IgD-negative memory B cell (primary cell): ENCODE results near the gene TCERG1L. TPM values are rescaled to one million over a fixed set of nuclear protein-coding genes. Genes with fewer than 3 reads are reported as not detected.

Experiments used
- H3K27ac Mint-ChIP-seq, 3 donors: one replicate each; pipeline ENCODE4 v1.8.0; 2020 to 2022; ENCODE audit warnings: mild to moderate bottlenecking in 3 of 3, mixed read lengths in 3 of 3, moderate library complexity in 1 of 3
- H3K27me3 Mint-ChIP-seq: one replicate; pipeline ENCODE4 v1.8.0; 2021; ENCODE audit warnings: mixed read lengths
- H3K36me3 Mint-ChIP-seq: one replicate; pipeline ENCODE4 v1.8.0; 2020; ENCODE audit warnings: mild to moderate bottlenecking, mixed read lengths
- H3K4me1 Mint-ChIP-seq, 3 donors: one replicate each; pipeline ENCODE4 v1.8.0; 2020 to 2022; ENCODE audit warnings: mixed read lengths in 3 of 3, mild to moderate bottlenecking in 1 of 3
- H3K4me3 Mint-ChIP-seq, 4 donors: one replicate each; pipeline ENCODE4 v1.8.0; 2020 to 2022; ENCODE audit warnings: mild to moderate bottlenecking in 4 of 4, mixed read lengths in 4 of 4, moderate library complexity in 3 of 4
- H3K9me3 Mint-ChIP-seq, 3 donors: one replicate each; pipeline ENCODE4 v1.8.0; 2020 to 2021; ENCODE audit warnings: mixed read lengths in 3 of 3, mild to moderate bottlenecking in 1 of 3
- polyA plus RNA-seq: library from polyadenylated mRNA; unstranded; fragments of 300-500 nt; fragmentation: Illumina TruSeq; gene quantifications from one replicate; pipeline ENCODE4 v1.2.3, GENCODE V29; 2021

TCERG1L gene
- polyA plus RNA-seq, 1 donor from 2014 or later = not detected

DNA sequence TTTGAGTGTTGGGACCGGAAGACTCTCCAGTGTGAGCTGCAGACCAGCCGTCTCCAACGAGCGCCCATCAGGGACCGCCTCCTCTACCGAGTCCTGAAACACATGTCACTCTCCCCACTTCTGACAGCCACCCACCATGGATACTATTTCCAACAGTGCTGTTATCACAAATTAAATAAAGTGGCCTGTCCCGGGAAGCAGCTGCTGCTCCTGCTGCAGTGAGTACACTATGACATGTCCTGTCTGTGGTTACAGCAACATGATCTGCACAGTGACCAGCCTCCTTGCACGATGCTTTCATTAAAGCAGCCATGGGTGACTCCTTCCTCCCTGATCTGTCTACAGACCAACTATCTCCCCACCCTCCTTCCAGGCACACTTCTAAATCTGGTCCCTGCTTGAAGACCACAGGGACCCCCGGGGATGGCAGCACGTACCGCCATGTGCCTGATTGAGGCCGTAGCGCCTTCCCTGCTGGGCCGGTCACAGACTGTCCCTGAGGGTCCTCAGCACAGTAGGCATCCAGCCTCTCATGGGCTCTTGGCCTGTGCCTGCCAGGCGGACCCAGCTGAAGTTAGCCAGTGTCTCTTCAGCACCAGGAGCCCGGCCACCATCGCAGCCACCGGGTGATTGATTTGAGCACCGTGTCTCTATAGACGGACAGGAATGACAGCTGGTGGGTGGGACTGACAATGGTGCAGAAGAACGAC is 58.8 kb downstream of the TCERG1L start:
- Mint-ChIP-seq H3K4me3 (peak overlapping the region in 1 of 4 donors; percentile 54), H3K27me3 (no peaks in the 10 kb centered on the region), H3K27ac (no peak overlapping the region), H3K9me3 (peaks cover 0 to 4% (median 4%) of the 10 kb centered on the region in 3 donors), H3K4me1 (no peaks in the 10 kb centered on the region), H3K36me3 (no peaks in the 10 kb centered on the region)

GRCh38 chr10:131251146-131251541 is 60.4 kb downstream of the TCERG1L start:
- Mint-ChIP-seq H3K9me3 (peaks cover 0 to 4% (median 4%) of the 10 kb centered on the region in 3 donors), H3K36me3 (no peaks in the 10 kb centered on the region), H3K4me3 (no peak overlapping the region), H3K27ac (no peak overlapping the region), H3K27me3 (no peaks in the 10 kb centered on the region), H3K4me1 (no peaks in the 10 kb centered on the region)

- Mint-ChIP-seq H3K4me3 (peak overlapping the region in 1 of 4 donors; percentile 49), H3K36me3 (no peaks in the 10 kb centered on the region), H3K27me3 (no peaks in the 10 kb centered on the region)
Observed at GRCh38 chr10:131250454-131251145, 60.9 kb downstream of the TCERG1L start.

GRCh38 chr10:131249955-131250344 is 61.6 kb downstream of the TCERG1L start:
- no peak overlapping the region for H3K4me3 Mint-ChIP-seq

More at GRCh38 chr10:131250454-131251145, 60.9 kb downstream of the TCERG1L start:
- Mint-ChIP-seq H3K4me1 (no peaks in the 10 kb centered on the region), H3K27ac (no peak overlapping the region), H3K9me3 (peaks cover 0 to 4% (median 4%) of the 10 kb centered on the region in 3 donors)

DNA sequence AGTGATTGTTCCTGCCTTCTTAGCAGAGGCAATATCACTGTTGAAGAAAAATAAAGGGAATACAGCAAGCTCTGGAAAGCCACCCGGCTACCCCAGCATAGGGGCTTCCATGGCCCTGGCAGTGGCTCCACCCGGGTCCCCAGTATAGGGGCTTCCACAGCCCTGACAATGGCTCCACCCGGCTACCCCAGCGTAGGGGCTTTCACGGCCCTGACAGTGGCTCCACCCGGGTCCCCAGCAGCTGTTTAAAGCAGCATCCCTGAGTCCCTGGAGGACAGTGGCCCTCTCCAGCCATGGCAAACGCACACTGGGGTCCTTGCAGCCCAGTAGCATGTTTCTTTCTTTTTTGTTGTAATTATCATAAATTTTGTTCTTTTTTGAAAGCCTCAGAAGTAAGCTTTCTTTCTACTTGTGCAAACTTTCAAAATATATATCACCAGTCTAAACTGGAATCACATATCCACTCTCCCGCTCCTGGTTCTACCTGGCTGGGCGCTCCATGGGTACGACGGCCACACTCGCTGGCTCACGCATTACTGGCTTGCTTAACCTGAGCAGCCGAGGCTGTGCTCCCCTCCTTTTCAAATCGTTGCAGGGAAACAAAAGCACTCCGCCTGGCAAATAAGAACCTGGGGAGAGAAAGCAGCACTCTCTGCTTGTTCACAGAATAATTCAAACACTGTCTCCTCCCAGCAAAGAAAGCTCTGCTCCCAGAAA is 62.1 kb downstream of the TCERG1L start:
- no peaks in the 10 kb centered on the region for H3K4me1 Mint-ChIP-seq
- no peaks in the 10 kb centered on the region for H3K27me3 Mint-ChIP-seq
- no peaks in the 10 kb centered on the region for H3K36me3 Mint-ChIP-seq
- no peak overlapping the region for H3K4me3 Mint-ChIP-seq
- no peak overlapping the region for H3K27ac Mint-ChIP-seq
- H3K9me3 Mint-ChIP-seq = peaks cover 0 to 4% (median 4%) of the 10 kb centered on the region in 3 donors

More at GRCh38 chr10:131249955-131250344, 61.6 kb downstream of the TCERG1L start:
- no peaks in the 10 kb centered on the region for H3K4me1 Mint-ChIP-seq
- no peaks in the 10 kb centered on the region for H3K36me3 Mint-ChIP-seq
- H3K9me3 Mint-ChIP-seq = peaks cover 0 to 4% (median 4%) of the 10 kb centered on the region in 3 donors
- H3K27ac Mint-ChIP-seq = no peak overlapping the region
- H3K27me3 Mint-ChIP-seq = no peaks in the 10 kb centered on the region

DNA sequence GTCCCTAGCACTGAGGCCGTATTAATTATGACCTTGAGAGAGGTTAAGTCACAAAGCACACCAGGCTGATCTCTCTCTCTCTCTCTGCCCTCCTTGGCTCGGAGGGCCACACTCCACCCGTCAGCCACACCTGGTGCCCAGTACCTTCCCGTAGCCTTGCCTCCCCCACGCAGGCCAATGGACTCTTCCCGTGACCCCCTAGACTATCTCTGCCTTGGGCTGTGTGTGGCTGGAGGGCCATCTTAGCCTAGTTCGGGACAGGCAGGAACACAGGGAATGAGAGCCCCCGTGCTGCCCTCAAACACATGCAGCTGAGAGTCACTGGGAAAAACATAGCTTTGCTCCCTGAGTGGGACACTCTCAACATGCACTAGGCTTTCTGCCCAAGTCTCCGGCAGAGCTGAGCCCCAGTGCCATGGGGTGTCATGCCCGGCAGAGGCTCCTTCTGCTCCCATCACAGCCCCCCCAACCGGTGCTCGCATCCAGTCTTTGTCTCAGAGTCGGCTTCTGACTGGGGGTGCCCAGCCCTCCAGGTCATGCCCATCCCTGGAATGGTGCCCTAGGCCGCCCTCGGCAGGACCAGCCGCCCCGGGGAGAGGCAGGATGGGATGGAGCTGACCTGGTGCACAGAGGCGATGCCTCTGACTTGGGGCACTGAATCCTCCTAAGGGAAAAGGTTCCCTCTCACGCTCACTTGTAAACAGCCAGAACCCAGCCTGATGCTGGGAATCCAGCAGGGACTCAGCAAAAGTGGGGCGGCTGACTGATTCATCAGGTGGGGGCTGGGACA is 63.0 kb downstream of the TCERG1L start:
- H3K36me3 Mint-ChIP-seq = no peaks in the 10 kb centered on the region
- peaks cover 0 to 4% (median 1%) of the 10 kb centered on the region in 3 donors for H3K9me3 Mint-ChIP-seq
- H3K27me3 Mint-ChIP-seq = no peaks in the 10 kb centered on the region
- no peak overlapping the region for H3K4me3 Mint-ChIP-seq
- no peak overlapping the region for H3K27ac Mint-ChIP-seq
- no peaks in the 10 kb centered on the region for H3K4me1 Mint-ChIP-seq

DNA sequence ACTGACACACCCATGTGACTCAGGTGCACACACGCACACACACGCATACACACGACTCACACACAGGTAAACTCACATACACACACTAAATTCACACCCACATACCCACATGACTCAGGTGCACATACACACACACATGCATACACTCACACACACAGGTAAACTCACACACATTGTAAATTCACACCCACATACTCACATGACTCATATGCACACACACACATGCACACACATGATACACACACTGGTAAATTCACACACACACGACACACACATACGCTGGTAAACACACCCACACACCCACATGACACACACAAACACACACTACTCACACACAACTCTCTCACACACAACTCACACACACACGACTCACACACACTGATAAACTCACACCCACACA is 63.6 kb downstream of the TCERG1L start:
- no peak overlapping the region for H3K27ac Mint-ChIP-seq
- no peak overlapping the region for H3K4me3 Mint-ChIP-seq
- no peaks in the 10 kb centered on the region for H3K27me3 Mint-ChIP-seq
- H3K36me3 Mint-ChIP-seq = no peaks in the 10 kb centered on the region
- no peaks in the 10 kb centered on the region for H3K4me1 Mint-ChIP-seq
- peaks cover 0 to 4% (median 1%) of the 10 kb centered on the region in 3 donors for H3K9me3 Mint-ChIP-seq

- no peaks in the 10 kb centered on the region for H3K4me1 Mint-ChIP-seq
- H3K27me3 Mint-ChIP-seq = no peaks in the 10 kb centered on the region
- H3K9me3 Mint-ChIP-seq = peaks cover 0 to 2% (median 1%) of the 10 kb centered on the region in 3 donors
- H3K36me3 Mint-ChIP-seq = no peaks in the 10 kb centered on the region
- H3K27ac Mint-ChIP-seq = no peak overlapping the region
- H3K4me3 Mint-ChIP-seq = no peak overlapping the region
Observed at GRCh38 chr10:131246775-131247174, 64.7 kb downstream of the TCERG1L start.

DNA sequence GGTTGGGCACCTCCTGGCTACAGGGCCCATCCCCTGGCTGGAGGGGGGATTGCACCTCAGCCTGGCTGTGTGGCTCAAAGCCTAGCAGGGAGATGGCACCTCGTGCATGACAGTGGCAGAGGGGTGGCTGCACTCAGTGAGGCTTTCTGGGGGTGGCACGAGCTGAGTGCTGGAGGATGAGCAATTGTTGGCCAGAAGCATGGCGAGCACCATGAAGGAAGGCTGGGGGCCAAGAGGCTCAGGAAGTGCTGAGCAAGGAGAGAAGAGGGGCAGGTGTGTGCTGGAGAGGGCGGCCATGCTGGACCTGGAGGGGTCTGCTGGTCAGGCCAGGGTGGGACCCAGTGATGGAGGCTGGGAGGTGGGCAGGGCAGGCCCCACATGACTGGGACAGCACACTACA is 65.4 kb downstream of the TCERG1L start:
- H3K36me3 Mint-ChIP-seq = no peaks in the 10 kb centered on the region
- H3K27ac Mint-ChIP-seq = peak overlapping the region in 1 of 3 donors; percentile 20
- no peaks in the 10 kb centered on the region for H3K27me3 Mint-ChIP-seq
- H3K4me1 Mint-ChIP-seq = no peaks in the 10 kb centered on the region
- no peak overlapping the region for H3K4me3 Mint-ChIP-seq
- H3K9me3 Mint-ChIP-seq = peaks cover 0 to 1% (median 0%) of the 10 kb centered on the region in 3 donors

- Mint-ChIP-seq H3K9me3 (peaks cover 0 to 1% (median 0%) of the 10 kb centered on the region in 3 donors), H3K27ac (no peak overlapping the region), H3K4me1 (no peaks in the 10 kb centered on the region), H3K27me3 (no peaks in the 10 kb centered on the region), H3K4me3 (no peak overlapping the region), H3K36me3 (no peaks in the 10 kb centered on the region)
Observed at GRCh38 chr10:131245475-131246059, 66.0 kb downstream of the TCERG1L start.

GRCh38 chr10:131244836-131245235 is 66.7 kb downstream of the TCERG1L start:
- Mint-ChIP-seq H3K36me3 (no peaks in the 10 kb centered on the region), H3K4me3 (no peak overlapping the region), H3K27me3 (no peaks in the 10 kb centered on the region), H3K9me3 (peaks cover 0 to 1% (median 0%) of the 10 kb centered on the region in 3 donors), H3K4me1 (no peaks in the 10 kb centered on the region), H3K27ac (no peak overlapping the region)

DNA sequence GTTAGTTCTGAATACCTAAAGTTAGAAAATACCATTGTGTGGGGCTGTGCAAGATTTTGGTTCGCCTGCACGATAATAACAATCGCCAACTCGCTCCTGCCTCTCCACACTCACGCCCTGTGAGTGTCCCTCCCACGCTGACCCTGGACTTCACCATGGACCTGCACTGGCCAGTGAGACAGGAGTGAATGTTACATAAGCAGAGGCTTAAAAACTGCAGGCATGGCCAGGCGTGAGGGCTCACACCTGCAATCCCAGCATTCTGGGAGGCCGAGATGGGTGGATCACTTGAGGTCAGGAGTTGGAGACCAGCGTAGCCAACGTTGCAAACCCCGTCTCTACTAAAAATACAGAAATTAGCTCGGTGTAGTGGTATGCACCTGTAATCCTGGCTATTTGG is 68.4 kb downstream of the TCERG1L start:
- no peaks in the 10 kb centered on the region for H3K9me3 Mint-ChIP-seq
- H3K4me1 Mint-ChIP-seq = no peaks in the 10 kb centered on the region
- no peak overlapping the region for H3K4me3 Mint-ChIP-seq
- no peaks in the 10 kb centered on the region for H3K36me3 Mint-ChIP-seq
- H3K27me3 Mint-ChIP-seq = no peaks in the 10 kb centered on the region
- H3K27ac Mint-ChIP-seq = no peak overlapping the region

DNA sequence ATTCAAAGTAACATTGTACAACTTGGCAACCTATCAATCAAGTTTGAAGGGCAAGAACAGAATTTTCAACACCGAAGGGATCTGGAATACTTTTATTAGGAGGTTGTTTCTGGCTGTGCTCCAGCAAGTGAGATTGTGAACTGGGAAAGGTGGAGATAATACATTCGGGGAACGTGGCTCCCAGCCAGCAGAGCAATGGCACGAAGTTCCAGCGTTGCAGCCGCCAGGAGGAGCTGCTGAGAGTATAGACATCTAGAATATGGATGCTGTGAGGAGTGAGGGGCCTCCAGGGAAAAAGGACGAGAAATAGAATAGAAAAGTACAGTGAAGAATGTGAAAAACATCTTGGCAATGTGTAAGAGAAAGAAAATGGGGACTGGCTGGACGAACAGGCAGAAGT is 69.5 kb downstream of the TCERG1L start:
- peaks cover 0 to 2% (median 0%) of the 10 kb centered on the region in 3 donors for H3K4me1 Mint-ChIP-seq
- no peak overlapping the region for H3K27ac Mint-ChIP-seq
- no peak overlapping the region for H3K4me3 Mint-ChIP-seq
- H3K9me3 Mint-ChIP-seq = no peaks in the 10 kb centered on the region
- peaks cover 4% of the 10 kb centered on the region for H3K27me3 Mint-ChIP-seq
- no peaks in the 10 kb centered on the region for H3K36me3 Mint-ChIP-seq

GRCh38 chr10:131240691-131241090 is 70.8 kb downstream of the TCERG1L start:
- no peaks in the 10 kb centered on the region for H3K36me3 Mint-ChIP-seq
- H3K4me1 Mint-ChIP-seq = peaks cover 0 to 2% (median 0%) of the 10 kb centered on the region in 3 donors
- no peak overlapping the region for H3K27ac Mint-ChIP-seq
- H3K27me3 Mint-ChIP-seq = peaks cover 4% of the 10 kb centered on the region
- H3K9me3 Mint-ChIP-seq = no peaks in the 10 kb centered on the region
- H3K4me3 Mint-ChIP-seq = no peak overlapping the region
